Cortex of kidney (tissue), 1 donor: ENCODE measurements around the gene PDE4D.

Experiments used
- DNase-seq: peaks from one replicate; lab custom pipeline; 2025; lab: John Stamatoyannopoulos, UW

The PDE4D gene

GRCh38 chr5:59104400-59105127, 789.0 kb downstream of the PDE4D start:
- DNase-seq: no peak

GRCh38 chr5:59103303-59103702, 790.2 kb downstream of the PDE4D start:
- no peak for DNase-seq

GRCh38 chr5:59102437-59102836, 791.1 kb downstream of the PDE4D start:
- no peak for DNase-seq

- DNase-seq: no peak
Measured at GRCh38 chr5:59100875-59101274, 792.7 kb downstream of the PDE4D start.

- no peak for DNase-seq
Measured at GRCh38 chr5:59099995-59100345, 793.6 kb downstream of the PDE4D start.

- no peak for DNase-seq
Measured at GRCh38 chr5:59099270-59099994, 794.1 kb downstream of the PDE4D start.

GRCh38 chr5:59098743-59099142, 794.8 kb downstream of the PDE4D start:
- no peak for DNase-seq

- DNase-seq: no peak
Measured at GRCh38 chr5:59097712-59098111, 795.8 kb downstream of the PDE4D start.

GRCh38 chr5:59097116-59097515, 796.4 kb downstream of the PDE4D start:
- no peak for DNase-seq

- no peak for DNase-seq
Measured at GRCh38 chr5:59095480-59095879, 798.0 kb downstream of the PDE4D start.

GRCh38 chr5:59094864-59095263, 798.7 kb downstream of the PDE4D start:
- DNase-seq: no peak

GRCh38 chr5:59093329-59093728, 800.2 kb downstream of the PDE4D start:
- no peak for DNase-seq

- no peak for DNase-seq
Measured at GRCh38 chr5:59092758-59093157, 800.8 kb downstream of the PDE4D start.

GRCh38 chr5:59091965-59092364, 801.6 kb downstream of the PDE4D start:
- no peak for DNase-seq

GRCh38 chr5:59090323-59090722, 803.2 kb downstream of the PDE4D start:
- no peak for DNase-seq

GRCh38 chr5:59089767-59090166, 803.8 kb downstream of the PDE4D start:
- no peak for DNase-seq

- DNase-seq: no peak
Measured at GRCh38 chr5:59088546-59088945, 805.0 kb downstream of the PDE4D start.

- DNase-seq: no peak
Measured at GRCh38 chr5:59086024-59086423, 807.5 kb downstream of the PDE4D start.

GRCh38 chr5:59081693-59082092, 811.8 kb downstream of the PDE4D start:
- DNase-seq: no peak

GRCh38 chr5:59079622-59080620, 813.6 kb downstream of the PDE4D start:
- DNase-seq: no peak

GRCh38 chr5:59071755-59072549, 821.6 kb downstream of the PDE4D start:
- DNase-seq: no peak
